GM21529 (cell line): ENCODE data around the gene LMO3.

Source experiments
- ATAC-seq: cut with Tn5 transposase; IDR thresholded peaks from one replicate; pipeline ENCODE4 v1.9.1; 2021; ENCODE audit not compliant: unreplicated experiment

LMO3 gene

GRCh38 chr12:16602412-16602811, 3.5 kb downstream of the LMO3 start:
- ATAC-seq = no peak

DNA sequence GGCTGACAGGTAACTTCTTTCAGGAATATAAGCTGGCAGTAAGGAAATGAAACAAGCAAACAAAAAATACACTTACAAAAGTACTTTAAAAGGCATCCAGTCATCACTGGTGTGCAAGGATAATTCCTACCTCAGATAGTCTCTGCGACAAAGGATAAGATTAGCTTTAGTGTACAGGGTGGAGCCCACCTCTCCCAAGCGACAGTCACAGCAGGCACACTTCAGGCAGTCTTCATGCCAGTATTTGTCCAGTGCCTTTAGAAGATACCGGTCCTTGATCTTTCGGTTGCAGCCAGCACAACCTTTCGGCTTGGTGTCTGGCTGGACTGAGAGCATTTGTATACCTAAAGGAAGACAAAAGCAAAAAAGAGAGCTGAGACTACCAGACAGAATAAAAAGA, 5.4 kb downstream of the LMO3 start:
- no peak for ATAC-seq

DNA sequence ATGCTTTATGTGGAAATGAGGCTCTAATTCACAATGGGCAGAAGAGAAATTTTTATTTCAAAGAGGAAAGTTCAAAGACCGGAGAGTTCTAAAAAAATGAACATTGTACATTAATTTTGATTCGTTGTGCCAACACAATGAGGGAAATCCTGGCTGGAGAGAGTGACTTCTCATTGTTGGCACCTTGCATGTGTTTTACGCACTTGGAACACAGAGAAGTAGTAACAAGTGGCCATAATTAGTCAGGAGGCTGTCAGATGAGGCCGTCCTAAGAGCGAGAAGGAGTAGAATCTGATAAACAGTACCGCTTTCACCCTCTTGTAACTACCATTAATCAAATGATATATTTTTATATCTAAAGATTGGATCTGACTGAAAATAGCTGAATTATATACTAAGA, 6.9 kb downstream of the LMO3 start:
- no peak for ATAC-seq

DNA sequence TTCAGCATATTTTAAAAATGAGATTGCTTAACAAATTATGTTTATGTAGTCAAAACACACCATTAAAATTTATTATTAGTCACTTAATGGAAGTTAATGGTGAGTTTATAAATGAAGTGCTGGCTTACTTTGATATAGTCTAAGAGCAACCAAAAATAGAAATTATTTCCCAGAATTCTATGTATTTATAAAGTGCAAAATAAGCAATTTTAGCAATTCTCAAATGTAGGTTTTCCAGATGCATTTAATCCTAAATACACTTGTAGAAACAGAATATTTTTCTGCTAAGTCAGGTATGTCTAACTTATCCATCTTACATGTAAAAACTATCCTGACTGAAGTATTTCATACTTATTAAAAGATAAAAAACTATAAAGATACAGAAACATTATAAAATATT, 11.2 kb downstream of the LMO3 start:
- ATAC-seq = no peak

DNA sequence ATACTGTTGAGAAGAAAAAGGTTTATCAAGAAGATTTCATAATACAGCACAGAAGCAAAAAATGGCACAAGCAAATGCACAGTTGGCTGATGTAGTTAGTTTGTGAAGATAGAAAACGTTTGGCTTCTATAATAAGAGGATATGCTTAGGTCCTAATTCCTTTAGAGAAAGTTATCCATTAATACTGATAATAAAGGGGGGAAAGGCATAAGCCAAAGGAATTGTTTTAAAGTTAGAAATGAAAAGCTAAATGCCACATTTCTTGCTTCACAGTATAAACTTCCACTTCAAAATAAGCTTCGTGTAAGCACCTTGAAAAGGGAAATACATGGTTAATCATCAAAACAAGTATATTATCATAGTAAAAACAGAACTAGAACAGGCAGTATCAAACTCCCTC, 12.4 kb downstream of the LMO3 start:
- no peak for ATAC-seq

DNA sequence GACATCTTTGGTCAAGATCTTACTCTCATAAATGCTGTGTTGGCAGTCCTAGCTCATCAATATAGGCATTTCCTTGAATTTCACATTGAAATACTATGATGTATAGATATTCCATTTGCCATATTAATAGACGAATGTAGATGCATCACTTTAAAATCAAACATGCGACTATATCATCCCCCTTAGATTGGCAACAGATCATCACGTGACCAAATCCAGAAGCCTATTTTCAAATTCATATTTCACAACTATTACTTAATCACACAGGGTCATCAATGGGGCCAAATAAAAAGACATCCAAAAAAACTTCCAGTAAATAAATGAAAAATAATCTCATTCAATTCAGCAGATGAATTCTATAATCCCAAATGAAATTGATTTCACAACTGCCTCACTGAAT, 15.3 kb downstream of the LMO3 start:
- no peak for ATAC-seq

- ATAC-seq = no peak
Observed at GRCh38 chr12:16588812-16589211, 17.1 kb downstream of the LMO3 start.

- ATAC-seq = no peak
Observed at GRCh38 chr12:16587514-16587913, 18.4 kb downstream of the LMO3 start.

DNA sequence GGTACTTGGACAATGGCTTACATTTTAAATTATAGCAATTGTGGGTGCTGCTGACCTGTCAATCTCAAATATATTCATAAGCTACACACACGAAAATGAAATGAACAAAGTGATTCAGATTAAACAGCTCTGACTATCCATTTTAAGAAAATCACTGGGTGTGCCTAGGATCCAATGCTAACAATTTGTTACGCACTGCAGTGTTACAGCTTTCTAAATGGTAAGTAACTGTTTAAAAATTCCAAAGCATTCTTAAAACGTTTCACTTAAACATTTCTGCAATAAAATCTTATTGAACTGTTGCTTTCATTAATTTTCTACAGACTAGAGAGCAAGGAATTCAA, 18.9 kb downstream of the LMO3 start:
- no peak for ATAC-seq

GRCh38 chr12:16586350-16587109, 19.4 kb downstream of the LMO3 start:
- no peak for ATAC-seq

DNA sequence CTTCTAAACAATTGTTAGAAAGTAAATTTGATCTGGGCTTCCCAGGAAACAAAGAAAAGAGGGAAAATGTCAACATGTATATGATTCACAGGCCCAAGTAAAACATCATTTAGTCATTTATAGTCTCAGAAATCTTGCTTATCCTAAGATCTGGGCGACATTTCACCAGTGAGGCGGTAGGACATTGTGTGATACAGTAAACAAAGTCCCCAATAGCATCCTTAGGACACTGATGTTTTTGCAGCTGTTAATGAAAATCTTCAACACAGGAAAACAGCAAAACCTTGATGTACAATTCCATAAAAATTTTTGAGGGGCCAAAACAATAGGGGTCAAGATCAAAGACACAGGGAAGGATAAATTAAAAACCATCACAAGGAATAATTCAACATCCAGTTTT, 20.2 kb downstream of the LMO3 start:
- ATAC-seq = no peak

DNA sequence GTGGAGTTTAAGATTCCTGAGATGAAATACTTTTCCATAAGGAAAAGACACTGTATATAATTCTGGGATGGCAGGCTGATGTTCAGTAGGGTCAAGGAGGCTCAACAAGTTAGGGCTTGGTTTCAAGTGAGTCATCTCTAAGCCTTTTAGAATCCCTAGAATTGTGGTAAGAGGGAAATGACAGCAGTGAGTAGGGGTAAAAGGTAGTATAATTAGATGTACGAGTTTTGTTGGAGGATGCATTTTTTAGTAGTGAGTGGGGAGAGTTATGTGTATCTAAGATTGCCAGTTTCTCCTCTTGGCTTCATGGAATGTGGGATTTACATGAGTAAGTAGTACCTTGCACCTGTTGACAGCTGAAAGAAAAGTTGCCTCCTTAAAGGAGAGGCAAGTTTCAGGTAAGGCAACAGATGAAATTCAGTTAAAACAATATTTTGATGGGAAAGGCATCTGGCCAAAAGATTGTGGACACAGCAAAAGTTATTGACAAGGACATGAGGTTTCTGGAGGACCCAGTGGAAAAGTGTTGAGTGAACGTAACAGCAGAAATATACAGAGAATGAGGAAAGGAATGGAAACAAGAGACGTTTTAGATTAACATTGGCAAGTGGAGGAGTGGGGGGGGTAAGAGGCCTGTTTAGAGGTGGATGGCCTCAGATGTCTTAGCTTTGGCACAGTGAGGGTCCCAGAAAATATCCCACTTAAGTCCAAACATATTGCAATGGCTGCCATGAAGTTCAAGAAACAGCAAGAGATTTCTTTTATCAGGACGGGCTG, 21.8 kb downstream of the LMO3 start:
- ATAC-seq = no peak

DNA sequence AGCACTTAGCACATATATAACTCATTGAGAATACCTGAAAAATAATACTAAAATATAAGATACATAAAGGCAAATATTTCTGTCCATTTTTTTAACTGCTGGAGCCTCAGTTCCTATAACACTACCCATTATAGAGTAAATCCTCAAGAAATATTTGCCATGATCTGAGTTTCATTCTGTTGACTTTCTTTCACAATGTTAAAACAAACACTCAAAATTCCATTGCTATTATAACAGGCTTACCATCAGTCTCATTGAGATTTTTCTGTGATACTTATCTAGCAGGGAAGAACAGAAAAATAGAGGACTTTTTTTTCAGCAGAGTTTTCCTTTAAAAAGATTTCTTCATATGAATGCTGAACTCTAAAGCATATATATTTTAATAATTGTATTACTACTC, 24.5 kb downstream of the LMO3 start:
- no peak for ATAC-seq

DNA sequence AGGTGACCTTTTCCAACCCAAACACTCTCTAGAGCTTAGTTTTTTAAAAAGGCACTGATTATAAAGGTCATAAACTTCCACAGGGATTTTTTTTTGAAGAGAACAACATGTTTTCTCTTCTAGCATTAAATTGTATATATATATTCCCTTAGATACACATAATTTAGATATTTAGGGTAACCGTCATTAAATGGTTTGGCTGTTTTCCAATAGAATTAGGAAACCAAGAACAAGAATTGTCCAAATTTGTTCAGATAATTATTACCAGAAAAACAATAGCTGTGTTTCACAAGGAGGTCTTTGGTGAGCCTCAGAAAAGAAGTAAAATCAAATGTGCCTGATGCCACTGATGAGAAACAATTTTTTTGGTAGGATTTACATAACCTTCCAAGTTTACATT, 26.9 kb downstream of the LMO3 start:
- ATAC-seq = no peak

DNA sequence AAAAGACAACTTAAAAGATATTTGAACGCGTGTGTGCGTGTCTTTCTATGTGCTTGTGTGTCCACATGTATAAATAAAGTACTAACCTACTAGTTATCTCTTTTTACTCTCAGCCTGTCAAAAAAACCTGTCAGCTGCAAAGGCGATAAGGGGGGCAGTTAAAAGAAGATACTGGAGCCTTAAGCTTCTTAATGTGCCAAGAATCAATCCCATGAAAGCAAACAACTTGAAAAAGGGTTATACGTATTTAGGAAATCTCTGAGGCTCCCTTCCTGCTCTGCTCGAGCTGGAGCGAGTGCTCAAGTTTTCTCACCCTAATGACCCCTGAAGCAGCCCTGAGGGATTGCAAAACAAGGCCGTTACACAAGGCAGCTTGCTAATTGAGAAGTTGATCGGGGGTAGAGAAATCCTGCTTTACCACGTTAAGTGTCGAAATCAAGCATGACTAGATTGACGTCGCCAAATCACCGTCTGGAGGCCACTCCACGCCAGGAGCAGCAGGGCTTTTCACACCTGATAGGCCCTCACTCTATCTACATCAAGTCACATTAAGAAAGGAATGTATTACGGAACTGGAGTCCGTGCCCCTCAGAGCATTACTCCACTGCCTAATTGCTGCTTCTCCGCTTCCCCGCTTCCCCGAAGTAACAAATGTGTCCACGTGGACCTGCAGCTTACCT, 32.4 kb downstream of the LMO3 start:
- ATAC-seq = no peak

- ATAC-seq = no peak
Observed at GRCh38 chr12:16568873-16569272, 37.1 kb downstream of the LMO3 start.

DNA sequence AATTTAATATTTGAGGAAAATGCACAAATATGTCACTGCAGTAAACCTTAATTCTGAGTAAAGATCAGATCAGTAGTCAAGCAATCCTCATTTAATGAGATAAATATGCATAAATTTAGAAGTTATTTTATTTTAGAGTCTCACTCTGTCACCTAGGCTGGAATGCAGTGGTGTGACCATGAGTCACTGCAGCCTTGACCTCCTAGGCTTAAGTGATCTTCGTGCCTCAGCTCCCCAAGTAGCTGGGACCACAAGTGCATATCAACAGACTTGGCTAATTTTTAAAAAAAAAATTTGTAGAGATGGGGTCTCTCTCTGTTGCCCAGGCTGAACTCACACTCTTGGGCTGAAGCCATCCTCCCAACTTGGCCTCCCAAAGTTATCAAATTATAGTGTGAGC, 41.3 kb downstream of the LMO3 start:
- ATAC-seq = no peak

GRCh38 chr12:16563504-16563903, 42.5 kb downstream of the LMO3 start:
- ATAC-seq = no peak

DNA sequence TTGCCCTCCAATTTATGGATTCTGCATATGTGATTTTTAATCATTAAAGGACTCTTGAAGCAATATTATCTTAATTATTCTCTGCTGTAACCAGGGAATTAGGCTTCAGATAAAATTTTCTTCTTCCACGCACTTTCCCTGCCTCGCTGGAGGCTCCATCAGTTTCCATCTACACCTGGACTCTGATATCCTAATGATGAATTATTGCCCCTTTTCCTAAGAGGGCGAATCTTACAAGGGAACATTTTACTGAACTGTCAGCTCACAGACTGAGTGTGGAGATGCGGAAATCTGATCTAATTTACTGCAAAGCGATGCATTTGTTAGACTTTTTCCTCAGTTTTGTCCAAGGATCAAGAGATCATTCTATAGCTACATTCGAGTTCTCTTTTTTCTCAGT, 43.0 kb downstream of the LMO3 start:
- ATAC-seq = no peak

DNA sequence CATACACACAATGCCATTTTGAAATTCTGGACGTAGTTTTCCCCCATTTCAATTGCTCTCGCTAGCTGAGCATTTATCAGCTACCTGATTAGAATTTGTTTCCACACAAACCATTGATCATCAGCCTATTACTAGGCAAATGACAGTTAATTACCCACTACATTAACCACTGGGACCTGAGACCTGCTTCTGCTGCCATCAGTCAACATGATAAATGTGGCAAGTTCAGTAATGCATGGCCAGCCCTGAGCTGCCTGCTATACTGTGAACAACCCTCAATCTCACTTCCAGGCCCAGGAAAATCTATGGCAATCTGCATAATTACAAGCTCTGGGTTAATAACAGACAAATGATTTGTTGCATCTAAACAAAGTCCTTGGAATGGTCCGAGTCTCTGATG, 43.5 kb downstream of the LMO3 start:
- no peak for ATAC-seq

GRCh38 chr12:16560273-16560672, 45.7 kb downstream of the LMO3 start:
- ATAC-seq = no peak

DNA sequence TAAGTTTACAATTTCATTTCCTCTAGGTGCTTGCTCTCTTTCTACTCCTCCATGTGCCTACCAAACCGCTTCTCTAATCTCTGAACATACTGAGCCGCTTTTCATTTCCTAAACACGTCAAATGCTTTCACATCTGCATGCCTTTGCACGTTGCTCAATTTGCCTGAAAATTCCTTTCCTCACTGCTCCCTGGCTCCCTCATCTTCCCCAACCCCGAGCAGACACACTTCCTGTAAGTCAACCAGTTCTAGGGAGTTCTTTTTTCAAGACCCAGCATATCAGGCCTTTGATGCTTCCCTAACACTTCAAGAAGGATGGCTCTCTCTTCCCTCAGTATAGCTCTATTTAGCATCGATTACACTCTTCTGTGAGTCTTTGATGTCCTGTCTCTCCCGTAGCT, 50.3 kb downstream of the LMO3 start:
- ATAC-seq = no peak
